ENCODE data around the gene POLR3B.

The POLR3B gene

GRCh38 chr12:106358396-106359241, 1.1 kb downstream of the POLR3B start:
- peak overlapping the region; percentile 69 for H3K4me3 ChIP-seq (ENCODE audit: low read depth, low read length)
- TF ChIP-seq CTCF (IDR thresholded peaks at IDR 0.05; ENCODE audit: borderline replicate concordance, insufficient read depth, low read depth, low read length): no peak

GRCh38 chr12:106359646-106360399, 2.3 kb downstream of the POLR3B start:
- no peak for TF ChIP-seq CTCF (IDR thresholded peaks at IDR 0.05; ENCODE audit: borderline replicate concordance, insufficient read depth, low read depth, low read length)
- no peak overlapping the region for H3K4me3 ChIP-seq (ENCODE audit: low read depth, low read length)

GRCh38 chr12:106360400-106360994, 2.9 kb downstream of the POLR3B start:
- no peak overlapping the region for H3K4me3 ChIP-seq (ENCODE audit: low read depth, low read length)
- TF ChIP-seq CTCF (IDR thresholded peaks at IDR 0.05; ENCODE audit: borderline replicate concordance, insufficient read depth, low read depth, low read length): no peak

GRCh38 chr12:106362971-106363370, 5.4 kb downstream of the POLR3B start:
- no peak overlapping the region for H3K4me3 ChIP-seq (ENCODE audit: low read depth, low read length)
- TF ChIP-seq CTCF (IDR thresholded peaks at IDR 0.05; ENCODE audit: borderline replicate concordance, insufficient read depth, low read depth, low read length): no peak

GRCh38 chr12:106364261-106364660, 6.7 kb downstream of the POLR3B start:
- H3K4me3 ChIP-seq (ENCODE audit: low read depth, low read length): no peak overlapping the region
- TF ChIP-seq CTCF (IDR thresholded peaks at IDR 0.05; ENCODE audit: borderline replicate concordance, insufficient read depth, low read depth, low read length): no peak

- no peak overlapping the region for H3K4me3 ChIP-seq (ENCODE audit: low read depth, low read length)
- no peak for TF ChIP-seq CTCF (IDR thresholded peaks at IDR 0.05; ENCODE audit: borderline replicate concordance, insufficient read depth, low read depth, low read length)
Measured at GRCh38 chr12:106369624-106370346, 12.2 kb downstream of the POLR3B start.
